Measurements from ENCODE around the gene ZSCAN12.

The ZSCAN12 gene

GRCh38 chr6:28340310-28341095, 59.0 kb downstream of the ZSCAN12 start:
- no peak for DNase-seq (ENCODE audit: low spot score)
- no peak for TF ChIP-seq CTCF (conservative IDR thresholded peaks at IDR 0.05; ENCODE audit: low read depth)
- no peak overlapping the region for H3K27ac ChIP-seq
- CTCF ChIA-PET = no interaction called here
- POLR2A ChIA-PET (ENCODE audit: low non-redundant PET) = no interaction called here

- H3K27ac ChIP-seq = no peak overlapping the region
- ChIA-PET POLR2A (ENCODE audit: low non-redundant PET) (interaction anchor here (0.5 to 0.6 kb wide), 2 partner anchors 447 to 1313 kb away, joined by 3 to 15 read pairs; a partner anchor contains a TSS), CTCF (interaction anchor here (1.0 kb wide), 1 partner anchor 19 kb away, joined by 4 read pairs; no protein-coding TSS in a partner anchor)
- DNase-seq (ENCODE audit: low spot score) = no peak
- TF ChIP-seq CTCF (conservative IDR thresholded peaks at IDR 0.05; ENCODE audit: low read depth) = no peak
Observed at GRCh38 chr6:28337121-28337520, 62.4 kb downstream of the ZSCAN12 start.

- DNase-seq (ENCODE audit: low spot score) = no peak
- ChIA-PET CTCF (interaction anchor here (0.6 to 1.0 kb wide), 2 partner anchors 19 to 1741 kb away, joined by 4 read pairs; no protein-coding TSS in a partner anchor), POLR2A (ENCODE audit: low non-redundant PET) (interaction anchor here (0.5 to 1.1 kb wide), 2 partner anchors 19 to 446 kb away, joined by 7 to 15 read pairs; a partner anchor contains a TSS)
- H3K27ac ChIP-seq = peak overlapping the region; percentile 89
- TF ChIP-seq CTCF (conservative IDR thresholded peaks at IDR 0.05; ENCODE audit: low read depth) = no peak
Observed at GRCh38 chr6:28336284-28337120, 63.0 kb downstream of the ZSCAN12 start.

- peak within 1 kb of the TSS; percentile 89 for H3K27ac ChIP-seq
- CTCF ChIA-PET = interaction anchor here (0.6 to 1.0 kb wide), 2 partner anchors 20 to 1740 kb away, joined by 4 read pairs; no protein-coding TSS in a partner anchor
- DNase-seq (ENCODE audit: low spot score) = peak; percentile 95
- TF ChIP-seq CTCF (conservative IDR thresholded peaks at IDR 0.05; ENCODE audit: low read depth) = no peak
- POLR2A ChIA-PET (ENCODE audit: low non-redundant PET) = interaction anchor here (1.0 to 1.1 kb wide), 2 partner anchors 19 to 231 kb away, joined by 3 to 7 read pairs; no protein-coding TSS in a partner anchor
Observed at GRCh38 chr6:28335564-28336283, 63.8 kb downstream of the ZSCAN12 start, which contains the start of gene ZSCAN31. Gene ZSCAN31 (minus strand): TSS chr6:28336148. CDS start chr6:28329683, 6,465 bp downstream.

GRCh38 chr6:28335040-28335563, 64.4 kb downstream of the ZSCAN12 start:
- H3K27ac ChIP-seq = peak overlapping the region; percentile 89
- DNase-seq (ENCODE audit: low spot score) = no peak
- CTCF ChIA-PET = no interaction called here
- POLR2A ChIA-PET (ENCODE audit: low non-redundant PET) = interaction anchor here (1.0 kb wide), 1 partner anchor 231 kb away, joined by 3 read pairs; no protein-coding TSS in a partner anchor
- no peak for TF ChIP-seq CTCF (conservative IDR thresholded peaks at IDR 0.05; ENCODE audit: low read depth)
